HEK293 (cell line): ENCODE measurements around the gene KRT9.

ENCODE experiments used
- GFI1B ChIP-seq: fragments of 450-650 bp; formaldehyde crosslinking; IDR thresholded peaks from 2 replicates; pipeline ENCODE4 v1.5.1; 2016; ENCODE audit warnings: missing biosample characterization, missing genetic modification characterization
- IKZF3 ChIP-seq: fragments of 450-650 bp; IDR thresholded peaks from 2 replicates; pipeline ENCODE4 v1.5.0; 2018; ENCODE audit warnings: missing biosample characterization, mild to moderate bottlenecking, missing genetic modification characterization, moderate library complexity
- OVOL3 ChIP-seq: fragments of 450-650 bp; formaldehyde crosslinking; IDR thresholded peaks from 2 replicates; pipeline ENCODE4 v1.5.1; 2016; ENCODE audit warnings: missing biosample characterization, missing genetic modification characterization
- PRDM4 ChIP-seq: fragments of 450-650 bp; formaldehyde crosslinking; IDR thresholded peaks from 2 replicates; pipeline ENCODE4 v1.5.1; 2017; ENCODE audit warnings: missing biosample characterization, missing genetic modification characterization
- SCRT2 ChIP-seq: fragments of 450-650 bp; formaldehyde crosslinking; IDR thresholded peaks from 2 replicates; pipeline ENCODE4 v1.5.1; 2016; ENCODE audit warnings: missing biosample characterization, missing genetic modification characterization
- SP7 ChIP-seq: fragments of 450-650 bp; formaldehyde crosslinking; IDR thresholded peaks from 2 replicates; pipeline ENCODE4 v1.5.1; 2016; ENCODE audit warnings: missing biosample characterization, missing genetic modification characterization
- TRIM28 ChIP-seq: IDR thresholded peaks from 2 replicates; pipeline ENCODE4 v1.6.1; 2011; ENCODE audit warnings: low read length, control low read depth, borderline replicate concordance
- TSHZ1 ChIP-seq: fragments of 450-650 bp; formaldehyde crosslinking; IDR thresholded peaks from 2 replicates; pipeline ENCODE4 v1.5.1; 2016; ENCODE audit warnings: missing biosample characterization, missing genetic modification characterization, borderline replicate concordance
- WT1 ChIP-seq: fragments of 450-650 bp; formaldehyde crosslinking; IDR thresholded peaks from 2 replicates; pipeline ENCODE4 v1.5.1; 2016; ENCODE audit warnings: missing biosample characterization, missing genetic modification characterization
- ZBTB17 ChIP-seq: fragments of 450-650 bp; formaldehyde crosslinking; IDR thresholded peaks from 2 replicates; pipeline ENCODE4 v1.5.1; 2016; ENCODE audit warnings: missing biosample characterization, missing genetic modification characterization
- ZNF133 ChIP-seq: fragments of 450-650 bp; formaldehyde crosslinking; IDR thresholded peaks from 2 replicates; pipeline ENCODE4 v1.5.1; 2016; ENCODE audit warnings: missing biosample characterization, missing genetic modification characterization
- ZNF274 ChIP-seq, 2 experiments: fragments of 200-500 bp in 1 of 2; fragments of 450-650 bp in 1 of 2; sonication (Bioruptor generic) in 1 of 2; formaldehyde crosslinking in 1 of 2; IDR thresholded peaks; 2 replicates each; pipeline versions ENCODE4 v1.5.1 to v1.6.1; 2014 to 2016; ENCODE audit warnings: borderline replicate concordance in 1 of 2, inconsistent platforms in 1 of 2, low read length in 1 of 2, missing biosample characterization in 1 of 2, missing genetic modification characterization in 1 of 2
- ZNF335 ChIP-seq: fragments of 450-650 bp; formaldehyde crosslinking; conservative IDR thresholded peaks from 2 replicates; pipeline ENCODE4 v1.5.1; 2016; ENCODE audit warnings: missing biosample characterization, missing genetic modification characterization
- ZNF341 ChIP-seq: fragments of 450-650 bp; formaldehyde crosslinking; IDR thresholded peaks from 2 replicates; pipeline ENCODE4; 2016; ENCODE audit warnings: low read depth, missing biosample characterization, missing genetic modification characterization
- ZNF391 ChIP-seq: fragments of 450-650 bp; formaldehyde crosslinking; IDR thresholded peaks from 2 replicates; pipeline ENCODE4 v1.5.1; 2016; ENCODE audit warnings: low read depth, missing biosample characterization, missing genetic modification characterization, borderline replicate concordance
- ZNF48 ChIP-seq: fragments of 450-650 bp; formaldehyde crosslinking; IDR thresholded peaks from 2 replicates; pipeline ENCODE4 v1.5.1; 2016; ENCODE audit warnings: missing biosample characterization, missing genetic modification characterization
- ZNF513 ChIP-seq: fragments of 450-650 bp; IDR thresholded peaks from 2 replicates; pipeline ENCODE4 v1.5.1; 2018; ENCODE audit warnings: missing biosample characterization, missing genetic modification characterization
- ZNF747 ChIP-seq: fragments of 450-650 bp; formaldehyde crosslinking; IDR thresholded peaks from 2 replicates; pipeline ENCODE4 v1.5.1; 2016; ENCODE audit warnings: missing biosample characterization, missing genetic modification characterization
- ZNF76 ChIP-seq: fragments of 450-650 bp; formaldehyde crosslinking; IDR thresholded peaks from 2 replicates; pipeline ENCODE4; 2016; ENCODE audit warnings: low read depth, missing biosample characterization, missing genetic modification characterization, borderline replicate concordance
- ZSCAN30 ChIP-seq: fragments of 450-650 bp; IDR thresholded peaks from 2 replicates; pipeline ENCODE4 v1.5.1; 2018; ENCODE audit warnings: missing biosample characterization, mild to moderate bottlenecking, missing genetic modification characterization, moderate library complexity
- TF ChIP-seq, protein P1 (sequence below): fragments of 450-650 bp; formaldehyde crosslinking; IDR thresholded peaks from 2 replicates; pipeline ENCODE4 v1.5.1; 2016; ENCODE audit warnings: missing biosample characterization, missing genetic modification characterization

The KRT9 gene

GRCh38 chr17:41530062-41531048 is 41.5 kb downstream of the KRT9 start (continued):
- TF ChIP-seq SCRT2 (tag by site-specific recombination) (peak; percentile 55; the same call in 1 of the 2 replicates), SP7 (tag by site-specific recombination) (peak; percentile 44), OVOL3 (tag by site-specific recombination) (no peak), IKZF3 (tag by site-specific recombination) (0 out of 2 replicates have a peak, but pooled peaks have one; percentile 41), ZNF341 (tag by site-specific recombination) (0 out of 2 replicates have a peak, but pooled peaks have one; percentile 31), GFI1B (tag by site-specific recombination) (no peak), ZNF747 (no peak), WT1 (tag by site-specific recombination) (no peak), ZNF48 (tag by site-specific recombination) (no peak), ZNF76 (no peak), ZNF513 (tag by site-specific recombination) (0 out of 2 replicates have a peak, but pooled peaks have one; percentile 25), ZSCAN30 (tag by site-specific recombination) (peak; percentile 6; the same call in 1 of the 2 replicates), ZNF391 (tag by site-specific recombination) (no peak), PRDM4 (tag by site-specific recombination) (no peak), TRIM28 (peak; percentile 48; the same call in 1 of the 2 replicates), ZNF335 (tag by site-specific recombination) (peak; percentile 87), ZNF133 (tag by site-specific recombination) (no peak), TSHZ1 (tag by site-specific recombination) (no peak), ZBTB17 (tag by site-specific recombination) (peak; percentile 41; the same call in 1 of the 2 replicates), ZNF274 (IDR thresholded peaks at IDR 0.05; ENCODE audit: low read length) (no peak), ZNF274 (tag by site-specific recombination; IDR thresholded peaks at IDR 0.05; ENCODE audit: borderline replicate concordance) (no peak)
- TF ChIP-seq, protein P1, sequence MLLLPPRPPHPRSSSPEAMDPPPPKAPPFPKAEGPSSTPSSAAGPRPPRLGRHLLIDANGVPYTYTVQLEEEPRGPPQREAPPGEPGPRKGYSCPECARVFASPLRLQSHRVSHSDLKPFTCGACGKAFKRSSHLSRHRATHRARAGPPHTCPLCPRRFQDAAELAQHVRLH = no peak
